ENCODE measurements around the gene LPP.

The LPP gene

GRCh38 chr3:188617270-188617669 lies 463.3 kb downstream of the LPP start:
- ChIA-PET CTCF (no interaction called here), POLR2A (no interaction called here)
- TF ChIP-seq CTCF (IDR thresholded peaks at IDR 0.05; ENCODE audit: control extremely low read depth, extremely low read depth, low read depth, missing control alignments): no peak

GRCh38 chr3:188617988-188618701 lies 464.2 kb downstream of the LPP start:
- DNase-seq (ENCODE audit: extremely low spot score): no peak
- POLR2A ChIA-PET: no interaction called here
- CTCF ChIA-PET: interaction anchor here (0.9 kb wide), 1 partner anchor 879 kb away, joined by 3 read pairs; no protein-coding TSS in a partner anchor
- TF ChIP-seq CTCF (IDR thresholded peaks at IDR 0.05; ENCODE audit: control extremely low read depth, extremely low read depth, low read depth, missing control alignments): no peak

More at GRCh38 chr3:188617270-188617669, 463.3 kb downstream of the LPP start:
- no peak for DNase-seq (ENCODE audit: extremely low spot score)

- POLR2A ChIA-PET: no interaction called here
- no peak for DNase-seq (ENCODE audit: extremely low spot score)
- no peak for TF ChIP-seq CTCF (IDR thresholded peaks at IDR 0.05; ENCODE audit: control extremely low read depth, extremely low read depth, low read depth, missing control alignments)
- CTCF ChIA-PET: no interaction called here
Observed at GRCh38 chr3:188620752-188621151, 466.8 kb downstream of the LPP start.

GRCh38 chr3:188624384-188624783 lies 470.4 kb downstream of the LPP start:
- POLR2A ChIA-PET: no interaction called here
- TF ChIP-seq CTCF (IDR thresholded peaks at IDR 0.05; ENCODE audit: control extremely low read depth, extremely low read depth, low read depth, missing control alignments): no peak
- DNase-seq (ENCODE audit: extremely low spot score): no peak
- CTCF ChIA-PET: interaction anchor here (1.1 to 1.4 kb wide), 2 partner anchors 9 to 330 kb away, joined by 3 read pairs; no protein-coding TSS in a partner anchor

GRCh38 chr3:188624828-188625227 lies 470.9 kb downstream of the LPP start:
- POLR2A ChIA-PET: no interaction called here
- DNase-seq (ENCODE audit: extremely low spot score): no peak
- TF ChIP-seq CTCF (IDR thresholded peaks at IDR 0.05; ENCODE audit: control extremely low read depth, extremely low read depth, low read depth, missing control alignments): no peak
- CTCF ChIA-PET: no interaction called here

- ChIA-PET CTCF (interaction anchor here (1.1 kb wide), 1 partner anchor 15 kb away, joined by 4 read pairs; no protein-coding TSS in a partner anchor), POLR2A (no interaction called here)
- no peak for TF ChIP-seq CTCF (IDR thresholded peaks at IDR 0.05; ENCODE audit: control extremely low read depth, extremely low read depth, low read depth, missing control alignments)
- no peak for DNase-seq (ENCODE audit: extremely low spot score)
Observed at GRCh38 chr3:188627652-188628051, 473.7 kb downstream of the LPP start.
